ENCODE measurements around the gene IL1A.

DNA sequence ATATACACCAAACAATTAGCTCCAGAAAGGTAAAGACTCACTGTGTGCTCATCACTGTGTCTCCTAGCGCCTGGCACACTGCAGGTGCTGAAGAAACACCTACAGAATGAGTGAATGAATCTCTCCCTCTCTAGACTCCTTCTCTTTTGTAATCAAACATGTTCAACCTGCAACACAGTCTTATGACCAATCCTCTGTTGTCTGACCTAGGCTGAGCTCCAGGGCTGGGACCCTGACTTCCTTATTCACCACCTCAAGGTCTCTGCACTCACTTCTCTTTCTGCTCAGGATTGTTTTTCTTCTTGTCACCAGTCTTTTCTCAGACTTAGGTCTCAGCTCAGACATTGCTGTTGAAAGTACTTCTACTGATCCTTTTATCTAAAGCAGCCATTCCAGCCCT is 29.7 kb downstream of the IL1A start:
- TF ChIP-seq, protein P1, sequence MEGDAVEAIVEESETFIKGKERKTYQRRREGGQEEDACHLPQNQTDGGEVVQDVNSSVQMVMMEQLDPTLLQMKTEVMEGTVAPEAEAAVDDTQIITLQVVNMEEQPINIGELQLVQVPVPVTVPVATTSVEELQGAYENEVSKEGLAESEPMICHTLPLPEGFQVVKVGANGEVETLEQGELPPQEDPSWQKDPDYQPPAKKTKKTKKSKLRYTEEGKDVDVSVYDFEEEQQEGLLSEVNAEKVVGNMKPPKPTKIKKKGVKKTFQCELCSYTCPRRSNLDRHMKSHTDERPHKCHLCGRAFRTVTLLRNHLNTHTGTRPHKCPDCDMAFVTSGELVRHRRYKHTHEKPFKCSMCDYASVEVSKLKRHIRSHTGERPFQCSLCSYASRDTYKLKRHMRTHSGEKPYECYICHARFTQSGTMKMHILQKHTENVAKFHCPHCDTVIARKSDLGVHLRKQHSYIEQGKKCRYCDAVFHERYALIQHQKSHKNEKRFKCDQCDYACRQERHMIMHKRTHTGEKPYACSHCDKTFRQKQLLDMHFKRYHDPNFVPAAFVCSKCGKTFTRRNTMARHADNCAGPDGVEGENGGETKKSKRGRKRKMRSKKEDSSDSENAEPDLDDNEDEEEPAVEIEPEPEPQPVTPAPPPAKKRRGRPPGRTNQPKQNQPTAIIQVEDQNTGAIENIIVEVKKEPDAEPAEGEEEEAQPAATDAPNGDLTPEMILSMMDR (IDR thresholded peaks at IDR 0.05; ENCODE audit: insufficient read depth, low read depth, low read length) = no peak
- TF ChIP-seq EZH2 (IDR thresholded peaks at IDR 0.05; ENCODE audit: insufficient read depth, low read length) = no peak

Measured in astrocyte (in vitro differentiated cells and primary cell).